ENCODE data around the gene PLXDC2.

DNA sequence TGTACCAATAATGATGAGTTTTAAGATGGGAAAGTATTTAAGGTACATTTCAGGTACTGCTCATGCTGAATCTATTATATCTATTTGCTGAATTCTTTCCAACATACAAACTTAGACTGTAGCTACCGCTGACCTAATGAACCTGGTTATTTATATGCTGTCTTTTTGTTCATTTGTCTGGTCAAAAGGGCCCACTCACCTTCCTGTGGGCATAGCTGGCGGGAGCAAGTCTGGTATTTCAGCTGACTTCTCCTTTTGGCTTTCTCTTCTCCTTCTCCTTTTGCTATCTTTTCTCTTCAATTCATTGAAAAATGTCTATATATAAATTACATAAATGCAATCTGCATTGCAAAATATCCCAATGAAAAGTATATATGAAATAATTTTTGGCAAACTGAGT lies 9.5 kb downstream of the PLXDC2 start:
- TF ChIP-seq POLR2AphosphoS5 (IDR thresholded peaks at IDR 0.05) (no peak), POLR2A (IDR thresholded peaks at IDR 0.05) (no peak)
- TF ChIP-seq, protein P1, sequence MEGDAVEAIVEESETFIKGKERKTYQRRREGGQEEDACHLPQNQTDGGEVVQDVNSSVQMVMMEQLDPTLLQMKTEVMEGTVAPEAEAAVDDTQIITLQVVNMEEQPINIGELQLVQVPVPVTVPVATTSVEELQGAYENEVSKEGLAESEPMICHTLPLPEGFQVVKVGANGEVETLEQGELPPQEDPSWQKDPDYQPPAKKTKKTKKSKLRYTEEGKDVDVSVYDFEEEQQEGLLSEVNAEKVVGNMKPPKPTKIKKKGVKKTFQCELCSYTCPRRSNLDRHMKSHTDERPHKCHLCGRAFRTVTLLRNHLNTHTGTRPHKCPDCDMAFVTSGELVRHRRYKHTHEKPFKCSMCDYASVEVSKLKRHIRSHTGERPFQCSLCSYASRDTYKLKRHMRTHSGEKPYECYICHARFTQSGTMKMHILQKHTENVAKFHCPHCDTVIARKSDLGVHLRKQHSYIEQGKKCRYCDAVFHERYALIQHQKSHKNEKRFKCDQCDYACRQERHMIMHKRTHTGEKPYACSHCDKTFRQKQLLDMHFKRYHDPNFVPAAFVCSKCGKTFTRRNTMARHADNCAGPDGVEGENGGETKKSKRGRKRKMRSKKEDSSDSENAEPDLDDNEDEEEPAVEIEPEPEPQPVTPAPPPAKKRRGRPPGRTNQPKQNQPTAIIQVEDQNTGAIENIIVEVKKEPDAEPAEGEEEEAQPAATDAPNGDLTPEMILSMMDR (IDR thresholded peaks at IDR 0.05) = no peak
